NB4 (cell line): ENCODE measurements around the gene SND1.

ENCODE experiments used
- TF ChIP-seq, protein P1 (sequence below): IDR thresholded peaks from one replicate; pipeline ENCODE4 v1.5.1; 2012; ENCODE audit warnings: low read depth, low read length
- TF ChIP-seq, protein P2 (sequence below): IDR thresholded peaks from 2 replicates; pipeline ENCODE4 v1.6.1; 2011; ENCODE audit warnings: low read depth, low read length

DNA sequence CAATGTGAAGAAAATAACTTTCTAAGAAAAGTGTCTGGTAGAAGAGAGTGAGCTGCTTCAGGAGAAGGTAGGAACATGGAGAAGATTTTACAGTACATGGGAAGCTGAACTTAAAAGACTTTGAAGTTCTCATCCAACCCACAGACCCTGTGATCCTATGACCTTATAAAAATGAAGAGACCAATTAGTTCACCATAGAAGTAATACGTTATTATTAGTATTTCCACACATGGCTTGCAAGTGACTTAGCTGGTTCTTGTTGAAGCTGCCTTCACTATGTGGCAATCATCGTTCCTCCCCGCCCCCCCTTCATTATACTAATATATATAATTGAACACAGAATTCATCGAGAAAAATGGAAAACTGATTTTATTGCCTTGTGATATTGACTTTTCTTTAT is 129.1 kb downstream of the SND1 start:
- TF ChIP-seq, protein P1, sequence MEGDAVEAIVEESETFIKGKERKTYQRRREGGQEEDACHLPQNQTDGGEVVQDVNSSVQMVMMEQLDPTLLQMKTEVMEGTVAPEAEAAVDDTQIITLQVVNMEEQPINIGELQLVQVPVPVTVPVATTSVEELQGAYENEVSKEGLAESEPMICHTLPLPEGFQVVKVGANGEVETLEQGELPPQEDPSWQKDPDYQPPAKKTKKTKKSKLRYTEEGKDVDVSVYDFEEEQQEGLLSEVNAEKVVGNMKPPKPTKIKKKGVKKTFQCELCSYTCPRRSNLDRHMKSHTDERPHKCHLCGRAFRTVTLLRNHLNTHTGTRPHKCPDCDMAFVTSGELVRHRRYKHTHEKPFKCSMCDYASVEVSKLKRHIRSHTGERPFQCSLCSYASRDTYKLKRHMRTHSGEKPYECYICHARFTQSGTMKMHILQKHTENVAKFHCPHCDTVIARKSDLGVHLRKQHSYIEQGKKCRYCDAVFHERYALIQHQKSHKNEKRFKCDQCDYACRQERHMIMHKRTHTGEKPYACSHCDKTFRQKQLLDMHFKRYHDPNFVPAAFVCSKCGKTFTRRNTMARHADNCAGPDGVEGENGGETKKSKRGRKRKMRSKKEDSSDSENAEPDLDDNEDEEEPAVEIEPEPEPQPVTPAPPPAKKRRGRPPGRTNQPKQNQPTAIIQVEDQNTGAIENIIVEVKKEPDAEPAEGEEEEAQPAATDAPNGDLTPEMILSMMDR, result no peak
- TF ChIP-seq, protein P2, sequence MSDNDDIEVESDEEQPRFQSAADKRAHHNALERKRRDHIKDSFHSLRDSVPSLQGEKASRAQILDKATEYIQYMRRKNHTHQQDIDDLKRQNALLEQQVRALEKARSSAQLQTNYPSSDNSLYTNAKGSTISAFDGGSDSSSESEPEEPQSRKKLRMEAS, result no peak
